K562 (cell line): ENCODE results near the gene ZNF816. TPM values are rescaled to one million over a fixed set of nuclear protein-coding genes. Genes with fewer than 3 reads are reported as not detected.

ENCODE experiments used
- CBX3 ChIP-seq, 2 experiments: IDR thresholded peaks; 1 replicate in 1 of 2; 2 replicates in 1 of 2; pipeline ENCODE4 v1.6.1; 2012; ENCODE audit warnings: inconsistent platforms in 2 of 2, low read length in 2 of 2, borderline replicate concordance in 1 of 2, control low read depth in 1 of 2
- CREB5 ChIP-seq: fragments of 250-450 bp; sonication (Bioruptor Pico); IDR thresholded peaks from 2 replicates; pipeline ENCODE4 v1.5.0; 2020; ENCODE audit warnings: mild to moderate bottlenecking
- ELK1 ChIP-seq: sonication (generic); formaldehyde crosslinking; IDR thresholded peaks from 2 replicates; pipeline ENCODE4 v1.8.1; 2022; ENCODE audit warnings: missing genetic modification reagents
- FOSL1 ChIP-seq: fragments of 200-800 bp; sonication (Bioruptor generic); conservative IDR thresholded peaks from 2 replicates; pipeline ENCODE4 v1.6.1; 2016; ENCODE audit warnings: missing genetic modification characterization, missing compliant biosample characterization
- HES1 ChIP-seq: fragments of 450-650 bp; IDR thresholded peaks from 2 replicates; pipeline ENCODE4 v1.6.1; 2016; ENCODE audit warnings: low read depth, mild to moderate bottlenecking, moderate library complexity
- KLF16 ChIP-seq: IDR thresholded peaks from 2 replicates; pipeline ENCODE4 v1.6.1; 2016; ENCODE audit warnings: antibody characterized with exemption
- MCM5 ChIP-seq: fragments of 450-650 bp; IDR thresholded peaks from 2 replicates; pipeline ENCODE4 v1.6.1; 2016; ENCODE audit warnings: low read depth
- TRIM24 ChIP-seq, 2 experiments: fragments of 450-650 bp; IDR thresholded peaks; 2 replicates each; pipeline ENCODE4 v1.6.1; 2016
- USF1 ChIP-seq: sonication (generic); formaldehyde crosslinking; IDR thresholded peaks from 2 replicates; pipeline ENCODE4 v1.9.0; 2022; ENCODE audit warnings: mild to moderate bottlenecking, missing genetic modification reagents
- ZFPM2 ChIP-seq: fragments of 250-450 bp; sonication (Bioruptor Pico); IDR thresholded peaks from 2 replicates; pipeline ENCODE4 v1.5.1; 2022; ENCODE audit warnings: mild to moderate bottlenecking
- ZKSCAN3 ChIP-seq: fragments of 250-450 bp; sonication (Bioruptor Pico); IDR thresholded peaks from 2 replicates; pipeline ENCODE4 v1.4.0; 2020
- ZNF41 ChIP-seq: fragments of 250-450 bp; sonication (Bioruptor Pico); conservative IDR thresholded peaks from 2 replicates; pipeline ENCODE4 v1.4.0; 2020; ENCODE audit warnings: mild to moderate bottlenecking
- ZNF431 ChIP-seq: sonication (generic); formaldehyde crosslinking; IDR thresholded peaks from 2 replicates; pipeline ENCODE4 v1.8.0; 2022; ENCODE audit warnings: mild to moderate bottlenecking, missing genetic modification reagents
- ZNF512 ChIP-seq: IDR thresholded peaks from 2 replicates; pipeline ENCODE4 v1.6.1; 2016; ENCODE audit warnings: missing genetic modification characterization, missing compliant biosample characterization
- ZNF696 ChIP-seq: fragments of 250-450 bp; sonication (Bioruptor Pico); conservative IDR thresholded peaks from 2 replicates; pipeline ENCODE4 v1.4.0; 2020; ENCODE audit warnings: mild to moderate bottlenecking, moderate library complexity
- ZNF830 ChIP-seq: fragments of 250-450 bp; sonication (Bioruptor Pico); IDR thresholded peaks from 2 replicates; pipeline ENCODE4 v1.5.0; 2021; ENCODE audit warnings: mild to moderate bottlenecking
- polyA plus RNA-seq, 8 experiments: library from polyadenylated mRNA; depleted of rRNA in 4 of 8; stranded (reverse) in 5 of 8; unstranded in 3 of 8; fragments of >200 nt; fragmentation: Nextera tagmentation in 2 of 8; fragmentation: Illumina TruSeq in 1 of 8; extraction: Ambion mirVana in 2 of 8; extraction: Trizol in 1 of 8; gene quantifications; 2 replicates each; pipeline versions ENCODE4 v1.2.1 to v1.2.3, GENCODE V29; 2011 to 2014; ENCODE audit warnings: inconsistent platforms in 1 of 8, missing spikeins in 1 of 8
- total RNA-seq, 7 experiments: library from RNA; depleted of rRNA in 6 of 7; stranded (reverse); fragments of >200 nt in 6 of 7; fragmentation: Illumina TruSeq in 2 of 7; extraction: Trizol in 2 of 7; gene quantifications; 2 replicates each; pipeline versions ENCODE4 v1.2.1 to v1.2.3, GENCODE V29; 2011 to 2021; ENCODE audit warnings: low replicate concordance in 1 of 7
- TF ChIP-seq, protein P1 (sequence below), 2 experiments: IDR thresholded peaks; 2 replicates each; pipeline ENCODE4 v1.6.1; 2012; ENCODE audit warnings: improper control_type of control experiment in 2 of 2, low read depth in 2 of 2, low read length in 2 of 2, borderline replicate concordance in 1 of 2
- TF ChIP-seq, protein P2 (sequence below): fragments of 450-650 bp; formaldehyde crosslinking; conservative IDR thresholded peaks from 2 replicates; pipeline ENCODE4 v1.4.0; 2022; ENCODE audit warnings: mild to moderate bottlenecking, missing genetic modification characterization

The ZNF816 gene
- total and polyA plus RNA-seq, 9 of the 15 experiments (the other 6 are each of a cell fraction or from before 2014, with no cell fraction given): 8.6 to 23.4 (median 13.0) TPM

- TF ChIP-seq ELK1 (CRISPR knock-in tag) (no peak), CBX3 (IDR thresholded peaks at IDR 0.05; ENCODE audit: borderline replicate concordance in 1 of 2, low read length in 2 of 2) (peak in 1 of 2 experiments; percentile 74; a peak in 2 of 3 replicates), TRIM24 (IDR thresholded peaks at IDR 0.05) (peak; percentile 99), ZFPM2 (CRISPR knock-in tag) (no peak), KLF16 (peak; percentile 98), ZNF696 (CRISPR knock-in tag) (no peak), CREB5 (CRISPR knock-in tag) (no peak), ZNF830 (CRISPR knock-in tag) (no peak), ZNF431 (CRISPR knock-in tag) (no peak), FOSL1 (peak; percentile 93), ZNF41 (peak; percentile 81), USF1 (CRISPR knock-in tag) (no peak), HES1 (0 out of 2 replicates have a peak, but pooled peaks have one; percentile 57), ZKSCAN3 (CRISPR knock-in tag) (no peak), MCM5 (no peak), ZNF512 (tag) (no peak)
- TF ChIP-seq, protein P1, sequence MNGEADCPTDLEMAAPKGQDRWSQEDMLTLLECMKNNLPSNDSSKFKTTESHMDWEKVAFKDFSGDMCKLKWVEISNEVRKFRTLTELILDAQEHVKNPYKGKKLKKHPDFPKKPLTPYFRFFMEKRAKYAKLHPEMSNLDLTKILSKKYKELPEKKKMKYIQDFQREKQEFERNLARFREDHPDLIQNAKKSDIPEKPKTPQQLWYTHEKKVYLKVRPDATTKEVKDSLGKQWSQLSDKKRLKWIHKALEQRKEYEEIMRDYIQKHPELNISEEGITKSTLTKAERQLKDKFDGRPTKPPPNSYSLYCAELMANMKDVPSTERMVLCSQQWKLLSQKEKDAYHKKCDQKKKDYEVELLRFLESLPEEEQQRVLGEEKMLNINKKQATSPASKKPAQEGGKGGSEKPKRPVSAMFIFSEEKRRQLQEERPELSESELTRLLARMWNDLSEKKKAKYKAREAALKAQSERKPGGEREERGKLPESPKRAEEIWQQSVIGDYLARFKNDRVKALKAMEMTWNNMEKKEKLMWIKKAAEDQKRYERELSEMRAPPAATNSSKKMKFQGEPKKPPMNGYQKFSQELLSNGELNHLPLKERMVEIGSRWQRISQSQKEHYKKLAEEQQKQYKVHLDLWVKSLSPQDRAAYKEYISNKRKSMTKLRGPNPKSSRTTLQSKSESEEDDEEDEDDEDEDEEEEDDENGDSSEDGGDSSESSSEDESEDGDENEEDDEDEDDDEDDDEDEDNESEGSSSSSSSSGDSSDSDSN (IDR thresholded peaks at IDR 0.05; ENCODE audit: borderline replicate concordance in 1 of 2, low read depth in 2 of 2, low read length in 2 of 2): peak in 1 of 2 experiments; percentile 47; a peak in 1 of 4 replicates
- TF ChIP-seq, protein P2, sequence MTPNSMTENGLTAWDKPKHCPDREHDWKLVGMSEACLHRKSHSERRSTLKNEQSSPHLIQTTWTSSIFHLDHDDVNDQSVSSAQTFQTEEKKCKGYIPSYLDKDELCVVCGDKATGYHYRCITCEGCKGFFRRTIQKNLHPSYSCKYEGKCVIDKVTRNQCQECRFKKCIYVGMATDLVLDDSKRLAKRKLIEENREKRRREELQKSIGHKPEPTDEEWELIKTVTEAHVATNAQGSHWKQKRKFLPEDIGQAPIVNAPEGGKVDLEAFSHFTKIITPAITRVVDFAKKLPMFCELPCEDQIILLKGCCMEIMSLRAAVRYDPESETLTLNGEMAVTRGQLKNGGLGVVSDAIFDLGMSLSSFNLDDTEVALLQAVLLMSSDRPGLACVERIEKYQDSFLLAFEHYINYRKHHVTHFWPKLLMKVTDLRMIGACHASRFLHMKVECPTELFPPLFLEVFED: 0 out of 2 replicates have a peak, but pooled peaks have one; percentile 5
Observed at GRCh38 chr19:52936151-52936953, 26.3 kb downstream of the ZNF816 start (continued).
